ENCODE data around the gene NINJ2. TPM values are rescaled to one million over a fixed set of nuclear protein-coding genes. Genes with fewer than 3 reads are reported as not detected.
A peak's percentile ranks its signal among the peaks of the same experiment; 100 is the strongest.
"Not testable (repeated sequence)": the region's sequence is repeated elsewhere in the genome, so short reads cannot be mapped to it uniquely, and the experiment has no call there.

The NINJ2 gene
- total RNA-seq, 6 experiments from 2014 or later: 6.4 to 17.7 (median 12.5) TPM

- Histone ChIP-seq H3K27me3 (no peaks in the 10 kb centered on the region), H3K4me1 (no peaks in the 10 kb centered on the region), H3K36me3 (no peaks in the 10 kb centered on the region), H3K9me3 (no peaks in the 10 kb centered on the region), H3K27ac (no peak overlapping the region), H3K4me3 (no peak overlapping the region)
- no peak for TF ChIP-seq POLR2A (IDR thresholded peaks at IDR 0.05)
- no peak for TF ChIP-seq CTCF (IDR thresholded peaks at IDR 0.05)
- ATAC-seq (no peak), DNase-seq (no peak)
- WGBS (ENCODE audit: insufficient coverage, low coverage, low lambda C conversion rate, missing lambda C conversion rate): no CpG with 5 or more reads among the region's 5 CpGs
- intact Hi-C loops (cut with DNase I): no loop called here
Observed at GRCh38 chr12:704516-705242, 41.4 kb upstream of the NINJ2 start.

GRCh38 chr12:701896-702539 is 38.8 kb upstream of the NINJ2 start:
- intact Hi-C loops (cut with DNase I): no loop called here
- no peaks in the 10 kb centered on the region for H3K36me3 ChIP-seq
- H3K27me3 ChIP-seq: no peaks in the 10 kb centered on the region
- H3K4me1 ChIP-seq: no peaks in the 10 kb centered on the region
- no peak for ATAC-seq
- DNase-seq: peak in 1 of 3 donors; percentile 17
- peaks cover 0 to 5% (median 0%) of the 10 kb centered on the region in 4 donors for H3K9me3 ChIP-seq
- TF ChIP-seq POLR2A (IDR thresholded peaks at IDR 0.05) (no peak), CTCF (IDR thresholded peaks at IDR 0.05) (no peak)
- H3K4me3 ChIP-seq: no peak overlapping the region
- H3K27ac ChIP-seq: no peak overlapping the region
- WGBS (ENCODE audit: insufficient coverage, low coverage, low lambda C conversion rate, missing lambda C conversion rate): 63% methylated on average over 10 of the region's 11 CpGs

- no peak for ATAC-seq
- H3K27me3 ChIP-seq: no peaks in the 10 kb centered on the region
- 70% methylated on average over 4 of the region's 4 CpGs for WGBS (ENCODE audit: insufficient coverage, low coverage, low lambda C conversion rate, missing lambda C conversion rate)
- no peak for TF ChIP-seq POLR2A (IDR thresholded peaks at IDR 0.05)
- no peak for TF ChIP-seq CTCF (IDR thresholded peaks at IDR 0.05)
- peak in 1 of 3 donors; percentile 20 for DNase-seq
- intact Hi-C loops (cut with DNase I): no loop called here
- H3K4me1 ChIP-seq: no peaks in the 10 kb centered on the region
- H3K9me3 ChIP-seq: peaks cover 0 to 5% (median 0%) of the 10 kb centered on the region in 4 donors
- H3K4me3 ChIP-seq: no peak overlapping the region
- no peak overlapping the region for H3K27ac ChIP-seq
- H3K36me3 ChIP-seq: no peaks in the 10 kb centered on the region
Observed at GRCh38 chr12:700016-700415, 36.8 kb upstream of the NINJ2 start.

DNA sequence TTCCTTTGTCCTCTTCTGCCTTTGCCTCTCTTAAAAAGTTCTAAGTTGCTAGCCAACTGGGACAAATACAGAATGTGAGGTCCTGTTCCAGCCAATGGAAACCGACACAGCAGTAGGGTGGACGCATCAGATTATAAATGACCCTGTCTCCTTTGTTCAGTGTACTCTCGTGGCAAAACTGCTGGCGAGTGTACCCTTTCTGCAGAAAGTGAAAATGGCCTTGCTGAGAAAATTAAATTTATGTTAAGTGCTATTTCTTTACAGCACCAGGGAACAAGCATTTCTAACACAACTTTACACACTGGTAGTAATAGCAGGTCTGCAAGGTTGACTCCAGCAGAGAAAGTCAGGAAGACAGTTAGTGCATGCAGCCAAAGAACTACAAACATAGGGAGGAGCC is 35.0 kb upstream of the NINJ2 start:
- intact Hi-C loops (cut with DNase I); H3K4me1 ChIP-seq; H3K27ac ChIP-seq; DNase-seq; ATAC-seq; H3K4me3 ChIP-seq; H3K9me3 ChIP-seq; H3K36me3 ChIP-seq; H3K27me3 ChIP-seq: not testable (repeated sequence)
- 92% methylated on average over 4 of the region's 4 CpGs for WGBS (ENCODE audit: insufficient coverage, low coverage, low lambda C conversion rate, missing lambda C conversion rate)

GRCh38 chr12:697481-697880 is 34.2 kb upstream of the NINJ2 start:
- no peak for TF ChIP-seq POLR2A (IDR thresholded peaks at IDR 0.05)
- TF ChIP-seq CTCF (IDR thresholded peaks at IDR 0.05): no peak
- Histone ChIP-seq H3K4me1 (peaks cover 0 to 6% (median 0%) of the 10 kb centered on the region in 4 donors), H3K27me3 (no peaks in the 10 kb centered on the region), H3K4me3 (no peak overlapping the region), H3K27ac (no peak overlapping the region), H3K36me3 (no peaks in the 10 kb centered on the region), H3K9me3 (peaks cover 0 to 5% (median 0%) of the 10 kb centered on the region in 4 donors)
- peak in 1 of 4 donors; percentile 38 for ATAC-seq
- DNase-seq: no peak
- 54% methylated on average over 1 of the region's 2 CpGs for WGBS (ENCODE audit: insufficient coverage, low coverage, low lambda C conversion rate, missing lambda C conversion rate)
- intact Hi-C loops (cut with DNase I): no loop called here

All from right lobe of liver (tissue), 6 donors.